BJ (cell line): ENCODE measurements around the gene TNS3. TPM values are rescaled to one million over a fixed set of nuclear protein-coding genes. Genes with fewer than 3 reads are reported as not detected.

ENCODE experiments used
- CTCF ChIA-PET: fragments of 350-600 bp; formaldehyde crosslinking; extraction: SDS; loops from one replicate; lab custom pipeline; 2021; ENCODE audit warnings: antibody characterized with exemption, inconsistent platforms; lab: Yijun Ruan, JAX
- POLR2A ChIA-PET: fragments of 300-600 bp; sonication (Branson Sonifier 250); formaldehyde crosslinking; extraction: SDS; loops from one replicate; lab custom pipeline; 2021; ENCODE audit warnings: antibody characterized with exemption; lab: Charles Lee
- DNase-seq: peaks from one replicate; pipeline ENCODE4 v3.0.0-alpha.2; 2011; ENCODE audit warnings: low read depth
- H3K27me3 ChIP-seq: 2 replicates; pipeline ENCODE4 v1.6.0; 2011; ENCODE audit warnings: low read length; ENCODE audit not compliant: control insufficient read depth, insufficient read depth
- H3K36me3 ChIP-seq: 2 replicates; pipeline ENCODE4 v1.5.1; 2011; ENCODE audit warnings: low read length; ENCODE audit not compliant: control insufficient read depth, insufficient read depth
- H3K4me3 ChIP-seq: 2 replicates; pipeline ENCODE4 v1.5.1; 2011; ENCODE audit warnings: low read depth, mild to moderate bottlenecking, control low read depth, low read length
- polyA plus RNA-seq: library from polyadenylated mRNA; depleted of rRNA; stranded (reverse); fragments of >200 nt; gene quantifications from 2 replicates; pipeline ENCODE4 v1.2.3, GENCODE V29; 2011
- TF ChIP-seq, protein P1 (sequence below): IDR thresholded peaks from 2 replicates; pipeline ENCODE4 v1.5.1; 2011; ENCODE audit warnings: low read depth, mild to moderate bottlenecking, control low read depth, inconsistent platforms, low read length, moderate library complexity; ENCODE audit not compliant: insufficient read depth

The TNS3 gene
- polyA plus RNA-seq, 1 experiment = 126 TPM

DNA sequence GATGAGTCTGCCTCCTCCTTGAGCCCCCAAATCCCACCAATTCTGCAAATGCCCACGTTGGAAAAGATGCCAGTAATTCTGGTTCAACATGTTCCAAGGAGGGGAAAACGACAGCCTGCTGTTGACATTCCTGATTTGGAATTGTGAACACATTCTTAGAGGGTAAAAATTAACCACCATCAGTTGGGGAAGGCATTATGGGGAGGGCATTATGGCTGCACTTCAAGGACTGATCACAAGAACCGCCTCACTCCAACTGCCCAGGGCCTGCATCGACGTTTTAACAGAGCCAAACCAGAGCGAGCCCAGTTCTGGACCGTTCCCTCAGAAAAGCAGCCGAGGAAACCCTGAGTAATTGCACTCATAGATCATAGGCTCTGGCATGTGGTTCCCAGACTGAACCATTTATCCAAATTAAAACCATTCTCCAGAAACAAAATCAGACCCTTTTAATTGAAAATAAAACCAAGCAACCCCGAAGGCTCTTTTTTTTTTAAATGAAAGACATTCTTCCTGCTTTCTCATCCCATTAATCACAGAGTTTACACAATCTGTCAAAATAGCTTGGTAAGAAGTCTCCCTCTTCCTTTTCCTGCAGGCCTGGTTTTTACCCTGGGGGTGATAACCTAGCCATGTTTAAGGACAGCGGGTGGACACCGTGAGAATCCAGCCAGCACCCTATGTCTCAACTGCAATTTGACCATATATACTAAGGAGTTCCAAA, 8.0 kb downstream of the TNS3 start:
- peak; percentile 94 for DNase-seq
- CTCF ChIA-PET = interaction anchor here (1.3 kb wide), 1 partner anchor 139 kb away, joined by 4 read pairs; no protein-coding TSS in a partner anchor
- no peak overlapping the region for H3K4me3 ChIP-seq
- POLR2A ChIA-PET = no interaction called here
- H3K36me3 ChIP-seq = peaks cover 9% of the 10 kb centered on the region
- no peaks in the 10 kb centered on the region for H3K27me3 ChIP-seq
- TF ChIP-seq, protein P1, sequence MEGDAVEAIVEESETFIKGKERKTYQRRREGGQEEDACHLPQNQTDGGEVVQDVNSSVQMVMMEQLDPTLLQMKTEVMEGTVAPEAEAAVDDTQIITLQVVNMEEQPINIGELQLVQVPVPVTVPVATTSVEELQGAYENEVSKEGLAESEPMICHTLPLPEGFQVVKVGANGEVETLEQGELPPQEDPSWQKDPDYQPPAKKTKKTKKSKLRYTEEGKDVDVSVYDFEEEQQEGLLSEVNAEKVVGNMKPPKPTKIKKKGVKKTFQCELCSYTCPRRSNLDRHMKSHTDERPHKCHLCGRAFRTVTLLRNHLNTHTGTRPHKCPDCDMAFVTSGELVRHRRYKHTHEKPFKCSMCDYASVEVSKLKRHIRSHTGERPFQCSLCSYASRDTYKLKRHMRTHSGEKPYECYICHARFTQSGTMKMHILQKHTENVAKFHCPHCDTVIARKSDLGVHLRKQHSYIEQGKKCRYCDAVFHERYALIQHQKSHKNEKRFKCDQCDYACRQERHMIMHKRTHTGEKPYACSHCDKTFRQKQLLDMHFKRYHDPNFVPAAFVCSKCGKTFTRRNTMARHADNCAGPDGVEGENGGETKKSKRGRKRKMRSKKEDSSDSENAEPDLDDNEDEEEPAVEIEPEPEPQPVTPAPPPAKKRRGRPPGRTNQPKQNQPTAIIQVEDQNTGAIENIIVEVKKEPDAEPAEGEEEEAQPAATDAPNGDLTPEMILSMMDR = no peak

DNA sequence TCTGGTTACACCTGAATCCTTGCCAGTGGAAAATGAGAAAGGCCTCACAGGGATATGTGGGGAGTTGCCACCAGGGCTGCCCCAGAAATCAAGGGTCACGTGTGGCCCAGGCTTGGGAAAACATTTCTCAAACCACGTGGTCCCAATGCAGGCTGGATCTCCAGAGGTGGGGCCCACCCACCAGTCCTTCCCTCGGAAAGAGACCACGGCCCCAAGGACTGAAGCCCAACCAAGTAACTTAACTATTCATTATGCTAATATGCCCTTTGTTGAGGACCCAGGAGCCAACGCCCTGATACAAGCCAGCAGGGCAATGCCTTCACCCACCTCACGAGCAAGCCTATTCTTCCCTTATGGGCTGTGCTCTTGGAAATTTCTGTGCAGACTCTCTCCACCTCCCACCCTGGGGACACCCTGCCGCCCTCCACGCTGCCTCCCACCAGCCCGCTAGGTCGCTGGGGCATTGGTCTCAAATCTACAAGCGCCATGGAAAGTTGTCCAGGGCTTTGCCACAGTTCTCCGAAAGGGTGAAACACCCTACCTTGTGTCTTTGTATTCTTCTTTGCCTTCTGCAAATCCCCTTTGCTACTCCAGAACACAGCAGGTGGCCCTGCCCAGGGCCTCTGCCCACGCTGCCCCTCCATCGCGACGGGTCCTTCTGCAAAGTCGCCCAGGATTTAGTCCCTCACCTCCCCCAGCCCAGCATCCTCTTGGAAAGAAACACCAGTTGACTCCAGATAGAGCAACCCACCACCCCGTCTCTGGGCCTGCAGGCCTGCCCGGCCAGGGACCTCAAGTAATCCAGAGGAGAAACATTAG, 8.8 kb downstream of the TNS3 start:
- H3K27me3 ChIP-seq = no peaks in the 10 kb centered on the region
- POLR2A ChIA-PET = interaction anchor here (0.6 kb wide), 1 partner anchor 245 kb away, joined by 7 read pairs; no protein-coding TSS in a partner anchor
- H3K36me3 ChIP-seq = peaks cover 16% of the 10 kb centered on the region
- TF ChIP-seq, protein P1 = no peak
- DNase-seq = no peak
- CTCF ChIA-PET = no interaction called here
- H3K4me3 ChIP-seq = no peak overlapping the region

DNA sequence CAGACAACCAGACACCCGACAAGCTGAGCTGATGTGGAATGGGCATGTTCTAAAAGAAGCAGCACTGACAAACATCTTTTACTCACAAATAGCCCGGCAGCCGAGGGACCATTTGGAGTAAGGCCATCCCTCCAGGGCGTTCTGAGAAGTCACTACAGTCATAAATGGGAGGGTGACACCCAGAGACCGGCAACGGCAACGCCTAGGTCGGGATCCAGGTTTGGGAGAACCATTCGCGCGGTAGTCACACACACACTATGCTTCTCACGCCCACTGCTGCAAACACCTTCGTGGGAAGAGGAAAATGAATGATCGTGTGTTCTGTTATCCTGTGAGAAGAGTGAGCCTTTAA, 9.8 kb downstream of the TNS3 start:
- TF ChIP-seq, protein P1 = no peak
- DNase-seq = peak; percentile 67
- no peak overlapping the region; the same call in 1 of the 2 replicates for H3K4me3 ChIP-seq
- POLR2A ChIA-PET = interaction anchor here (0.6 kb wide), 1 partner anchor 244 kb away, joined by 7 read pairs; no protein-coding TSS in a partner anchor
- H3K27me3 ChIP-seq = no peaks in the 10 kb centered on the region
- CTCF ChIA-PET = interaction anchor here (0.8 to 1.6 kb wide), 4 partner anchors 9 to 247 kb away, joined by 4 to 7 read pairs (median 4); no protein-coding TSS in a partner anchor
- peaks cover 18% of the 10 kb centered on the region for H3K36me3 ChIP-seq

DNA sequence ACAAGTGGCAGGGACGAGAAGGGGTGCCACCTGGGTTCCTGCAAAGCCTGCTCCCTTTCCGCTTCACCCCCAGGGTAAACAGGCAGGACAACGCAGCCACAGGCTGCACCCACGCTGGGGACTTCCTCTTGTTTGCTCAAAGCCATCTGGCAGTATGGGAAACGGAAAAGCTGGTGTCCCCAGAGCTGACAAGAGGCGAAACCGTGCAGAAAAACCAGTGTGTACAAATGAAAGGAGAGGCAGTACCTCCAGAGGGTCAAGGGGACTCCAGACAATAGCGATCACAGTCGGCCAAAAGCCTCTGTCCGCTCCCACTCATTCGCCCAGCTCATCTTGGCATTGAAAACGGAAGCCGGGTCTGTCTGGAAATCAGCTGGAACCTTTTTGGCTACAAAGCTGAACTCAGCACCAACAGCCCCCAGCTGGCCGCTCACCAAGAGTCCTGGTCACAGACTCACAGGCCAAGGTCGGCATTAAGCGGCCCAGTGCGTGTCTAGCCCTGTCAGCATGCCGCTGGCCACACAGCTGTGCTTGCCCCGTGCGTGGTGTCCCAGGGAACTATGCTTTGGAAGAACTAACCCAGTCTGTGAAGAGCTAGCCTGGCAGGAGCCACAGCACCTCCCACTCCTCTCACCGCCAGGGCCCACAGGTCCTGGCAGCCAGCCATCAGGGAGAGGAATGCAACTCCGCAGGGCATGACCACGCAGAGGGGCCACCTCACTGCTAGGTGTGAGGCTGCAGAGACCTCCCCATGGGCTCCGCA, 10.4 kb downstream of the TNS3 start:
- POLR2A ChIA-PET = no interaction called here
- H3K4me3 ChIP-seq = no peak overlapping the region; the same call in 1 of the 2 replicates
- peak; percentile 80 for DNase-seq
- H3K27me3 ChIP-seq = no peaks in the 10 kb centered on the region
- H3K36me3 ChIP-seq = peaks cover 16% of the 10 kb centered on the region
- CTCF ChIA-PET = interaction anchor here (0.8 to 1.6 kb wide), 8 partner anchors 9 to 248 kb away, joined by 3 to 7 read pairs (median 4); no protein-coding TSS in a partner anchor
- TF ChIP-seq, protein P1 = 0 out of 2 replicates have a peak, but pooled peaks have one; percentile 3
